NCI-H69 (cell line): Measurements from ENCODE around the gene NT5C1B.

Source experiments
- DNase-seq: peaks from one replicate; lab custom pipeline; 2025; lab: John Stamatoyannopoulos, UW

The NT5C1B gene

GRCh38 chr2:18599509-18600254 lies 10.3 kb upstream of the NT5C1B start:
- DNase-seq: no peak

GRCh38 chr2:18598848-18599484 lies 9.6 kb upstream of the NT5C1B start:
- no peak for DNase-seq

GRCh38 chr2:18597618-18598017 lies 8.2 kb upstream of the NT5C1B start:
- DNase-seq: no peak

DNA sequence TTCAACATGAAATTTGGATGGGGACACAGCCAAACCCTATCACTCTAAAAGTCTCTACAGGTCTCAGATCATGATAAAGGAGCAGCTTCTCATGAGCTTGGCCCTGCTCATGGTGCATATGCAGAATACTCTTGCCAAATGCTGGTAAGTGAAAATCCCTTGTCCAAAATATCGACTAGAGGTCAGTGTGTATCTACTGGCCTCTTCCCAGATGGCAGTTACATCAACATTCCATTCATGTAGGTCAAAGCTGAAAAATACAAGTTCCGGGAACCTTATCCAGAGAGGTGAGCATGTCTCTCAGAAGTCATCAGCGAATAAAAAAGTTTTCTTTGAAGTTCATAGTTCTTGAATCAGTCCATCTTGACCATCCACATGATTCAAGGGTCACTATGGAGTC lies 7.6 kb upstream of the NT5C1B start:
- DNase-seq: no peak

GRCh38 chr2:18593496-18593895 lies 4.1 kb upstream of the NT5C1B start:
- no peak for DNase-seq

DNA sequence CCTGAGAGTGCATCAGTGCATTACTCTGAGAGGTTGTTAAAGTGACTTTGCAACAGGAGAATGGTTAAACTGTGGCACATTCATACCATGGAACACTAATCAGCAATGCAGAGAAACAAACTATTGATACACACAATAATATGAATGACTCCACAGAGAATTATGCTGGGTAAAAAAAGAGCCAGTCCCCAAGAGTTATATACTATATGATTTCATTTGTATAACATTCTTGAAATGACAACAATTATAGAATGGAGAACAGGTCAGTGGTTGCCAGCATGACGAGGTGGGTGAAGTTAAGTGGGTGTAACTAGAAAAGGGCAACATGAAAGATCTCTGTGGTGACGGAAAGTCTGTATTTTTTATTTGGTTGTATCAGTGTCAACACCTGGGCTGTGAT lies 3.0 kb upstream of the NT5C1B start:
- no peak for DNase-seq

GRCh38 chr2:18588802-18589201 lies 567 bp downstream of the NT5C1B start:
- no peak for DNase-seq

DNA sequence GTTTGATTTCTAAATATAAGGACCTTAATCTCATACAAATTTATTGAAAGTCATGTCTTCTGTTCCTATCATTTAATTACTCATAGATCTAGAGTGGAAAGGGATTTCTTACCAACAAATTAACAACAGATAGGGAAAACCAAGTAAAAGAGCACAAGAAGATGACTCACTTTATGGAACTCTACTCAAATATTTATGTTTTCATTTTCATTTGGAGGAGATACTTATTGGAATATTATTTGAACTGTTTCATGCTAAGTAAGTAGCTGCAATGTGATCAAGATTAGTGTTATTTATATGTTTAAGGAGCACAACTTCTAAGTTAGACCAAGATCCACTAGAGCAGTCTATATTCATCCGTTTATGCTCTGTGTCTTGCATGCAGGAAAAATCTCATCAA lies 1.3 kb downstream of the NT5C1B start:
- no peak for DNase-seq

- no peak for DNase-seq
Observed at GRCh38 chr2:18585526-18585925, 3.8 kb downstream of the NT5C1B start.

DNA sequence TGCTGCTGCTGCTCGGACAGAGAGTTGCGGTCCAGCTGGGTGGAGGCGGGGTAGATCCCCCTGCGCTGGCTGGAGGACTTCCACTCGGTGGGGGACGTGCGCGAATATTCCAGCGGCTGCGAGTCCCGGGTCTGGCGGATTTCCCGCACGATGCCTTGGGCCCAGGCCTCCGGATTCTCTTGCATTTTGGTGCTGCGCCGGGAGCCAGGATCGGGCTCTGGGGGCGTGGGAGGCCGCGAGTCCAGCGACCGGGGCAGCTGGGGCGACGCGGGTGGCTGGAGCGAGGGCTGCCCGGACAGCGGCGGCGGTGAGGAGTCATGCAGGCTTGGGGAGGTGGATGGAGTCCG lies 4.8 kb downstream of the NT5C1B start:
- no peak for DNase-seq

- no peak for DNase-seq
Observed at GRCh38 chr2:18583905-18584607, 5.3 kb downstream of the NT5C1B start.

DNA sequence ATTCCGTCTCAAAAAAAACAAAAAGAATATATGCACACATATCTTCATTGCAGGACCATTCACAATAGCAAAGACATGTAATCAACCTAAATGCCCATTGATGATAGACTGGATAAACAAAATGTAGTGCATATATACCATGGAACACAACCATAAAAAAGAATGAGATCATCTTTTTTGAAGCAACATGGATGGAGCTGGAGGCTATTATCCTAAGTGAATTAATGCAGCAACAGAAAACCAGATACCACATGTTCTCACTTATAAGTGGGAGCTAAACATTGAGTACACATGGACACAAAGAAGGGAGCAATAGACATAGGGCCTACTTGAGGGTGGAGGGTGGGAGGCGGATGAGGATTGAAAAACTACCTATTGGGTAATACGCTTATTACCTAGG lies 8.8 kb downstream of the NT5C1B start:
- DNase-seq: no peak

DNA sequence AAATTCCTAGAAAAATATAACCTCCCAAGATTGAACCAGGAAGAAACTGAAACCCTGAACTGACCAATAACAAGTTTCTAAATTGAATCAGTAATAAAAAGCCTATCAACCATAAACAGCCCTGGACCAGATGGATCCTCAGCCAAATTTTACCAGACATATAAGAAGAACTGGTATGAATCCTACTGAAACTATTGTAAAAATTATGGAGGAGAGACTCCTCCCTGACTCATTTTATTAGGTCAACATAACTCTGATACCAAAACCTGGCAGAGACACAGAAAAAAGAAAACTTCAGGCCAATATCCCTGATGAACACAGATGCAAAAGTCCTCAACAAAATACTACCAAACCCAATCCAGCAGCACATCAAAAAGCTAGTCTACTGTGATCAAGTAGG lies 11.3 kb downstream of the NT5C1B start:
- DNase-seq: no peak

DNA sequence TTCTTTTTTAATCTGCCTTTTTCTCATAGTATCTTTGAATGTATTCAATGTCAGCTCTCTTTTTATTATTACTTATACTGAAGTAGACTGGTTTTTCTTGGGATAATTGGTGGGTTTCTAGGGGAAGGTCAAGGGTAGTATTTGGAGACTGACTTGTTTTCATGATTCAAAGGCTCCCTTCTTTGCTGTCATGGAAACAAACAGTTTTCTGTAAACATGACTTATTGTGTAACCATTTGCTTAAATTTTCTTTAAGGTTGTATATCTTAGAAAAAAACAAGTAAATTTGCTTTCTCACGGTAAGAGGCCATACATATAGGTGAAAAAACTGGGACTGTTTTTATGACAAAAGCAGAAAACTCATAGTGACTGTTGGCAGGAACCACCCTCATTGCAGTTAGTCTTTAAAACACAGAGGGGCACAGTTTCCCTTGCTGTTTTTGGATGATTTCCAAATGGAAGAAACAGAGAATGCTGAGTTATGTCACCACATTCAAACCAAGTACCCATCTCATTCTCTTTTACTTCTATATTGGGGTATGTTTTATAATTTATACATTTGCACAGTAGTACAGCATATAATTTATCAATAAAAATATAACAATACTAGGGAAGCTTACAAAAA lies 23.1 kb downstream of the NT5C1B start:
- DNase-seq: no peak

GRCh38 chr2:18560797-18561085 lies 28.6 kb downstream of the NT5C1B start:
- DNase-seq: no peak

DNA sequence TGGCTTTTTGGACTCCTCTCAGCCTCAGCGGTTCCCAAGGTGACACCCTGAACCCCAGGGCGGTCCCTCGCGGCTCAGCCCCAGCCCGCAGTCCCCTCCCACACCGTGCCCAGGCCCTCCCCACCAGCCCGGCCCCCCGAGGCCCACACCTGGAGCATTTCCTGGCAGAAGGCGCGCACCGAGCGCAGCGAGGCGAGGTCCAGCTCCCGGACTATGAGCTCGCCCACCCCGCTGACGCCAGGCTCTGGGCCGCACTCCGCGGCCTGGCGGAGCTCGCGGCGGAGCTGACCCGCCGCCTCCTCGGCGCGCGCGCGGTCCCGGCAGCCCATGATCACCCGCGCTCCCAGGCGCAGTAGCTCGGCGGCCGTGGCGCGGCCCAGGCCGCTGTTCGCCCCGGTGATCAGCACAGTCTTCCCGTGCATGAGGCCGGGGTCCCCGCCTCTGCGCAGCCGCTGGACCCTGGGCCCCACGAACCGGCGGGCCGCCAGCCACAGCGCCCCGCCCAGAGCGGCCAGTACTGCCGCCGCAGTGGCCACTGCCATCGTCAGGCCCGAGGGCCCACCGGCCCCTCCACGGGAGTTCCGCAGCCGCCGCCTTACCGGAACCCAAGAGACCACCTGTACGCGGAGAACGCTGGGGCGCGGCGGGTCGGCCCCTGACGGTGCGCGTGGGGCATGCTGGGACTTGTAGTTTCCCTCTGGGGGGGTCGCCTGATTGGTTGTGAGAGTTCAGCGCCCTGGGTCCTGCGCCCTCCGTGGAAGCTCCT lies 29.2 kb downstream of the NT5C1B start, which contains the start of gene RDH14:
Gene RDH14 (minus strand): TSS at position 623 of the 766 bp plus-strand sequence. CDS start 81 bp downstream, at position 542.
- peak; percentile 92 for DNase-seq

DNA sequence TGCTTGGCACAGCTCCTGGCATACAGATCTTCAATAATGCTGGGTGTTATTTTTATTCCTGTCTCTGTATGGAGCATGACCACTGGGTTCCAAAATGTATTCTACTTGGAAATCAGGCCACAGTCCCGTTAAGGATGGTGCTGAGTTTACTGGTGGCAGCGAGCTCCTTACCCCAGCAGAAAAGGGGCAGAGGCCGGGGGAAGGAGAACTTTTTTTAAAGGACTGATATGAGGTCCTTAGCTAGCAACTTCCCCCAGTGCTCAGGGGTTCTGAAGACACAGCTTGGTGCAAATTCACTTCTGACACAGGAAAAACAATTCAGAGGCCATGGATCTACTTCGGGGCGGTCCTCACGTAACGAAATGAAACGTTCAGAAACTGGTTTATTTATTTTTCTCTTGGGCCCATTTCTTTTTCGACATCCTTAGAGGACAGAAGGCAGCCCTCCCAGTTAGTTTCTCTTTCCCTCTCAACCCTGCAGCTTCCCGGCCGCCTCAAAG lies 29.8 kb downstream of the NT5C1B start:
- DNase-seq: no peak

DNA sequence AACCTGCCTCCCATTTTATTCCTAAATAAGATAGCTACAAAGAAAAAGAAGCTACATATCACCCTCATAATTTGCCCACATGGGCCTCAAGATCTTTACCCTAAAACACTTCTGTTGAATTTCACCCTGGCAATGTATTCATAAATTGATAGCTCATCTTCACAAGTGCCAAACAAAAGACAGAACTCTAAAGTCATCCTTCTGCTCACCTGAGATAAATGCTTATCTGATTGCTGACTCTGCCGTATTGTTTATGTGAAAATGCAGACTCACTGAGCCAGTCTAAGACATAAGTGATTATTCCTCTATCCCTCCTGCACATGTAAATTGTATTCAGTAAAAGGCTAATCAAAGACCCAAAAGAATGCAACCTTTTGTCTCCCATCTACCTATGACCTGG lies 30.9 kb downstream of the NT5C1B start:
- DNase-seq: no peak

DNA sequence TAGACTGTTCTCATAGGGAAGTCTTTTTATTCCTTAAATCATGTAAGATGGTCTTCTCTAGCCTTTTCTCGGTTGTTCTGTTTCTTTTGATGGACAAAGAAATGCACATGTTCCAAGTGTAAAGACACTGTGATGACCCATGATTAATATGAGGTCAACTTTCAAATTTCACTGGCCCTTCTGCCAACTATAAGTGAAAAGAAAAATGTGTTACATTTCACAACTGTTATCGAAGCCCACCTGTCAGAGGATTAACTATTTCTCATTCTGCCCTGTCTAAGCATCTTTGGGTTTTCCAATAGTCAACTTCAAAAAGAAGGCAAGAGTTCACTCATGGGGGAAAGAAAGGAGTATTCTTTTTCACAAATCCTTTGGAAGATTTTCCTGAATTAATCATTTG lies 32.2 kb downstream of the NT5C1B start:
- DNase-seq: no peak

GRCh38 chr2:18552351-18553077 lies 36.9 kb downstream of the NT5C1B start:
- no peak for DNase-seq

DNA sequence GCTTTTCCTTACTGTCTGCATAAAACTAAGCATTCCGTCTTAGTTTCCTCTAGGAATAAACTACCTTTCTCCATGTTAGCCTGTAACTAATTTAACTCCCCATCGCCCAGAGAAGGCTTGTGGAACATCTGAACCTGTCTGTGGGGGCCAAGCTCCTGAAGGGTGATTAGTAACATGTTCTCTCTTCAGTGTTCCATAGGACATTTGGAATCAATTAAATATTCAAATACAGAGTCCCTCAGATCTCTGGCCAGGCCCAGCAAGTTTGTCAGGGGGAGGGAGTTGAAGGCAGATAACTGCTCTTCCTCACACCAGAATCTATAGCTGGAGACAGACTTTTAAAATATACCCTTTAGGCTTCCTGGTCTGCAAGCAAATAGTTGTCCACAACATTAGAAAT lies 37.7 kb downstream of the NT5C1B start:
- peak; percentile 5 for DNase-seq
